Gastrocnemius medialis (tissue), 4 donors: ENCODE data around the gene PBX3. TPM values are rescaled to one million over a fixed set of nuclear protein-coding genes. Genes with fewer than 3 reads are reported as not detected.

Experiments
- ATAC-seq, 2 donors: fragments of 150-250 bp; one replicate each; pipeline ENCODE4 v1.9.1; 2016
- DNase-seq, 2 donors: peaks; one replicate each; pipeline ENCODE4 v3.0.0-alpha.2; 2019
- H3K27ac ChIP-seq, 4 donors: fragments of 200-600 bp; sonication (generic); 1 replicate in 1 of 4; 2 replicates in 3 of 4; pipeline ENCODE4 v1.5.1; 2016 to 2018; ENCODE audit warnings: mild to moderate bottlenecking in 2 of 4, moderate library complexity in 1 of 4
- H3K27me3 ChIP-seq, 3 donors: fragments of 200-600 bp; sonication (generic) in 2 of 3; 1 replicate in 1 of 3; 2 replicates in 2 of 3; pipeline versions ENCODE4 v1.5.1 to v1.6.0; 2016 to 2019; ENCODE audit warnings: mild to moderate bottlenecking in 1 of 3, moderate library complexity in 1 of 3
- H3K36me3 ChIP-seq, 2 donors: fragments of 200-600 bp; sonication (generic) in 1 of 2; one replicate each; pipeline ENCODE4 v1.5.1; 2017 to 2018
- H3K4me1 ChIP-seq, 2 donors: fragments of 200-600 bp; sonication (generic) in 1 of 2; one replicate each; pipeline ENCODE4 v1.5.1; 2016 to 2017; ENCODE audit warnings: mild to moderate bottlenecking in 2 of 2
- H3K4me3 ChIP-seq, 4 donors: fragments of 200-600 bp; sonication (generic) in 3 of 4; 1 replicate in 1 of 4; 2 replicates in 3 of 4; pipeline ENCODE4 v1.5.1; 2016 to 2019; ENCODE audit warnings: mild to moderate bottlenecking in 2 of 4
- H3K9me3 ChIP-seq, 3 donors: fragments of 200-600 bp; sonication (generic) in 2 of 3; 1 replicate in 1 of 3; 2 replicates in 2 of 3; pipeline ENCODE4 v1.5.1; 2016 to 2019
- POLR2A ChIP-seq, 2 donors: fragments of 450-650 bp; IDR thresholded peaks; one replicate each; pipeline ENCODE4 v1.6.1; 2017; ENCODE audit warnings: antibody characterized with exemption in 2 of 2, mild to moderate bottlenecking in 2 of 2, moderate library complexity in 2 of 2
- in situ Hi-C, 4 donors: fragments of 200-750 bp; cut with MboI; loops; one replicate each; pipeline versions ENCODE4 v1.15.0 to v1.8.0; 2017; ENCODE audit warnings: low sequenced_read_pairs in 4 of 4
- intact Hi-C: fragments of 100-400 bp; cut with DNase I; formaldehyde crosslinking; loops from one replicate; pipeline ENCODE4 v1.15.1; 2023; ENCODE audit warnings: low total_unique reads
- total RNA-seq, 4 donors: library from RNA; depleted of rRNA; stranded (reverse); fragments of >200 nt; gene quantifications; one replicate each; pipeline versions ENCODE4 v1.1.0 to v1.2.3, GENCODE V29; 2016
- TF ChIP-seq, protein P1 (sequence below), 5 experiments: fragments of 450-650 bp in 3 of 5; fragments of 200-600 bp in 2 of 5; sonication (generic) in 2 of 5; IDR thresholded peaks in 4 of 5; conservative IDR thresholded peaks in 1 of 5; 1 replicate in 4 of 5; 2 replicates in 1 of 5; pipeline ENCODE4 v1.5.1; 2016 to 2019; ENCODE audit warnings: antibody characterized with exemption in 5 of 5, mild to moderate bottlenecking in 3 of 5, moderate library complexity in 3 of 5

Gene PBX3
- total RNA-seq, 4 donors from 2014 or later, result 6.6 to 31.0 (median 9.6) TPM

DNA sequence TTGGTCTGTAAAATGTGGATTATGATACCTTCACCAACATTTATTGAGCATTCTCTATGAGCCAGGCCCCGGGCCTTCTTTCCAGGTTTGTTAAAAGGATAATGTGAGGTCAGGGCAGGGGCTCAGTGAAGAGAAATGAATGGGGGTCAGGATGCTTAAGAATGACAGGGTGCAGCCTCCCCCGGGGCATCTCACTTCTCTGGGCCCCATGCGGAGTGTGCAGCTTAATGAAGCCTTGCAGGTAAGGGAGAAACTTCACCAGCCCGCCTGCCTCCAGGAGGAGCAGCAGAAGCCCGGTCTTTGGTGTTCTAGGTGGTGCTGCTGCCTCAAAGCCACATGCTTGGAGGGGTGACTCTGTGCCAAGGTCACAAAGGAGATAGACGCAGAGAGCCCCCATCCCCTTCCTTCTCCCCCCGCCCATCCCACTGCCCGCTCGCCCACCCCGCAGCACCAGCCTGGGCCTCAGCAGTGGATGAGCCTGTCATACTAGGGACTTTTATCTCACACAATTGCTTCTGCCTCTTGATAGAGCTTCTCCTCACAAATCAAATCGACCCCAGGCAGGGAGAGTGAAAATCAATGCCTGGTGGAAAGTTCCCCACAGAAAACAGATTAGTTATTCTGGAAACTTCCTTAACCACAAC is 244.8 kb downstream of the PBX3 start:
- Histone ChIP-seq H3K27me3 (no peaks in the 10 kb centered on the region), H3K27ac (no peak overlapping the region), H3K36me3 (no peaks in the 10 kb centered on the region), H3K9me3 (no peaks in the 10 kb centered on the region), H3K4me3 (no peak overlapping the region), H3K4me1 (no peaks in the 10 kb centered on the region)
- ATAC-seq (no peak), DNase-seq (no peak)
- intact Hi-C loops, result no loop called here
- in situ Hi-C loops, result no loop called here
- TF ChIP-seq POLR2A (IDR thresholded peaks at IDR 0.05), result no peak
- TF ChIP-seq, protein P1, sequence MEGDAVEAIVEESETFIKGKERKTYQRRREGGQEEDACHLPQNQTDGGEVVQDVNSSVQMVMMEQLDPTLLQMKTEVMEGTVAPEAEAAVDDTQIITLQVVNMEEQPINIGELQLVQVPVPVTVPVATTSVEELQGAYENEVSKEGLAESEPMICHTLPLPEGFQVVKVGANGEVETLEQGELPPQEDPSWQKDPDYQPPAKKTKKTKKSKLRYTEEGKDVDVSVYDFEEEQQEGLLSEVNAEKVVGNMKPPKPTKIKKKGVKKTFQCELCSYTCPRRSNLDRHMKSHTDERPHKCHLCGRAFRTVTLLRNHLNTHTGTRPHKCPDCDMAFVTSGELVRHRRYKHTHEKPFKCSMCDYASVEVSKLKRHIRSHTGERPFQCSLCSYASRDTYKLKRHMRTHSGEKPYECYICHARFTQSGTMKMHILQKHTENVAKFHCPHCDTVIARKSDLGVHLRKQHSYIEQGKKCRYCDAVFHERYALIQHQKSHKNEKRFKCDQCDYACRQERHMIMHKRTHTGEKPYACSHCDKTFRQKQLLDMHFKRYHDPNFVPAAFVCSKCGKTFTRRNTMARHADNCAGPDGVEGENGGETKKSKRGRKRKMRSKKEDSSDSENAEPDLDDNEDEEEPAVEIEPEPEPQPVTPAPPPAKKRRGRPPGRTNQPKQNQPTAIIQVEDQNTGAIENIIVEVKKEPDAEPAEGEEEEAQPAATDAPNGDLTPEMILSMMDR (IDR thresholded peaks at IDR 0.05 in 4 of 5, conservative IDR thresholded peaks at IDR 0.05 in 1 of 5), result no peak

DNA sequence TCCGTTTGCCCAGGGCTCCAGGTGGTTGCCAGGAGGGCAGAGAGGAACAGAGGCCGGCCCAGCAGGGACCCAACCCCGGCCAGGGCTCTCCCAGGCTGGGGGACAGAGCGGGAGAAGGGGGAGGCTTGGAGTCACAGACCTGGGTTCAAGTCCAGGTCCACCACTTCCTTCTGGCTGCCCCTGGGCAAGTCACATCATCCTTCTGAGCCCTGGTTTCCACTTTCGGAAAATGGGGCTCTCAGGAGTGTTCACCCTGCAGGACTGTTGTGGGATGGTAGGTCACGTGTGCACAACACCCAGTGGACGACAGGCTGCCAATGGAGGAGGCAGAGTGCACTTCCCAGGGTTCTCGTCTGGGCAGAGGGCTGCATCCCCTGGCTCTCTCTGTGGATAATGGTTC is 245.4 kb downstream of the PBX3 start:
- intact Hi-C loops, result no loop called here
- ATAC-seq, result no peak
- in situ Hi-C loops, result no loop called here
- Histone ChIP-seq H3K27ac (no peak overlapping the region), H3K36me3 (no peaks in the 10 kb centered on the region), H3K27me3 (no peaks in the 10 kb centered on the region), H3K9me3 (no peaks in the 10 kb centered on the region), H3K4me1 (no peaks in the 10 kb centered on the region), H3K4me3 (no peak overlapping the region)
- DNase-seq, result no peak
- TF ChIP-seq POLR2A (IDR thresholded peaks at IDR 0.05), result no peak
- TF ChIP-seq, protein P1 (IDR thresholded peaks at IDR 0.05 in 4 of 5, conservative IDR thresholded peaks at IDR 0.05 in 1 of 5), result no peak

DNA sequence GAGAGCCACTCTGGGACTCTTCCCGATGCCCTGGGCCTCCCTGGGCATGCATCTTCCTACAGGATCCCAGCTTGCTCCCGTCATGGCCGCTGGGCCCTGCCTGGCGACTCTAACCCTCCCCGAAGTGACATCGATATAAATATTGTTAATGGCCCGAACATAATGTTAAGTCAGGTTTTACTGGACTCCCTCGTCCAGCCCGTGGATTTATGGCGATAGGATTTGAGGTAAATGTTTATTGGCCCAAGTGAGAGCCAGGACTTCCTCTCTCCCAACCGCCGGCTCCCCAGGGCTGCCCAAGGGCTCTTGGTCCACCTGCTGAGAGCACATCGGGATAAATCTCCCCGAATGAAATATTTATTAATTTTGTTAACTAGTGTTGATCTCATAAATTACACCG is 246.3 kb downstream of the PBX3 start:
- intact Hi-C loops (no loop called here), in situ Hi-C loops (no loop called here)
- Histone ChIP-seq H3K27ac (no peak overlapping the region), H3K27me3 (no peaks in the 10 kb centered on the region), H3K36me3 (no peaks in the 10 kb centered on the region), H3K9me3 (no peaks in the 10 kb centered on the region), H3K4me3 (no peak overlapping the region), H3K4me1 (no peaks in the 10 kb centered on the region)
- ATAC-seq (no peak), DNase-seq (no peak)
- TF ChIP-seq, protein P1 (IDR thresholded peaks at IDR 0.05 in 4 of 5, conservative IDR thresholded peaks at IDR 0.05 in 1 of 5), result no peak
- no peak for TF ChIP-seq POLR2A (IDR thresholded peaks at IDR 0.05)

DNA sequence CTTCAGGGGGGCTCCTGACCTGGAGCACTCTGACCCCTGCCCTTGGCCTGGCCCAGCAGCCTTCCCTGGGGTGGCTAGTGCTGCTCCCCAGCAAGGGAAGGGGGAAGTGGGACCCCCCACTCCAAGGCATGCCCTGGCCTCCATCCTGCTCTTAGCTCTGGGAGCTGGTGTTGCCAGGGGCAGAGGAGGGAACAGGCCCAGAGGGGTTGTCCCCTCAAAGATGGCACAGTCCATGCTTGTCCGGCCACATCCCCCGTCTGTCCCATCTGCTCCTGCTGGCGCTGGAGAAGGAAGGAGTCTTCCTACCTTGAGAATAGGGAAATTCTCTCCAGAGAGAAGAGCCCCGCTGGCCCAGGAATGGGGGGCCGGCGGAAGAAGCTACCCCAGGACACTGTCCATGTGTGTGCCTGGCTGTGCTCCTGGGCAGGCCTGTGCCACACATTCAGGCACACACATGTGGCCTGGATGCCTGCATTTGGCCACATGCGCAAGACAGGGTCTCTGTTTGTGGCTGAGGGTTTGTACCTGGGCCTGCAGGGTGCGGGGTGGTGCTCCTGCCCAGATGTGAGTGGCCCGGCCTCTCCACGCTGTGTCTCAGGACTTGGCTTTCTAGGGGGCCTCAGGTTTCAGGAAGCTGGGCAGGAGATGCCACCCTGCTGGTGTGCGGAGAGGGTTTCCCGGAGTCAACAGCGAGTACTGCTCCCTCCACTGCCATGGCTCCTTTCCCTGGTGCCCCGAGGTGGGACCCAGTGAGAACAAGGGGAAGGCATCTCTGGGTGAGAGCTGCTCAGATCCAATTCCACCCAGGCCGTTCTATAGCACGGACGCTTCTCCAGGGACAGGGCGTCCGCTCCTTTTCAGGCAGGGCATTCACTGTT is 247.1 kb downstream of the PBX3 start:
- no peaks in the 10 kb centered on the region for H3K4me1 ChIP-seq
- H3K4me3 ChIP-seq, result no peak overlapping the region
- no peak for ATAC-seq
- H3K9me3 ChIP-seq, result no peaks in the 10 kb centered on the region
- intact Hi-C loops (no loop called here), in situ Hi-C loops (no loop called here)
- no peaks in the 10 kb centered on the region for H3K27me3 ChIP-seq
- DNase-seq, result no peak
- no peak for TF ChIP-seq POLR2A (IDR thresholded peaks at IDR 0.05)
- TF ChIP-seq, protein P1 (IDR thresholded peaks at IDR 0.05 in 4 of 5, conservative IDR thresholded peaks at IDR 0.05 in 1 of 5), result no peak
- H3K36me3 ChIP-seq, result no peaks in the 10 kb centered on the region
- H3K27ac ChIP-seq, result no peak overlapping the region
